AG08396 (cell line): Measurements from ENCODE around the gene BCL2L13.
"Not testable (repeated sequence)": the region's sequence is repeated elsewhere in the genome, so short reads cannot be mapped to it uniquely, and the experiment has no call there.

ENCODE experiments used
- DNase-seq: peaks from one replicate; pipeline ENCODE4 v3.0.0; 2012; ENCODE audit warnings: low spot score, mixed read lengths

BCL2L13 gene

GRCh38 chr22:17764036-17764435 is 125.5 kb downstream of the BCL2L13 start:
- no peak for DNase-seq

GRCh38 chr22:17764852-17765251 is 126.3 kb downstream of the BCL2L13 start:
- DNase-seq: not testable (repeated sequence)

GRCh38 chr22:17767233-17768065 is 128.9 kb downstream of the BCL2L13 start:
- DNase-seq: no peak

GRCh38 chr22:17769013-17769715 is 130.6 kb downstream of the BCL2L13 start:
- no peak for DNase-seq

GRCh38 chr22:17769716-17770082 is 131.1 kb downstream of the BCL2L13 start:
- DNase-seq: no peak

GRCh38 chr22:17770180-17771077 is 131.9 kb downstream of the BCL2L13 start:
- no peak for DNase-seq

GRCh38 chr22:17772249-17772957 is 133.8 kb downstream of the BCL2L13 start:
- DNase-seq: no peak

GRCh38 chr22:17772958-17773605 is 134.5 kb downstream of the BCL2L13 start:
- peak; percentile 65 for DNase-seq

- DNase-seq: peak; percentile 75
Observed at GRCh38 chr22:17773606-17774205, 135.1 kb downstream of the BCL2L13 start.

GRCh38 chr22:17774206-17774925 is 135.8 kb downstream of the BCL2L13 start, which contains the start of gene BID:
Gene BID, minus strand, starts transcription at chr22:17774469. Its CDS starts 24,353 bp downstream, at chr22:17750116.
- DNase-seq: peak; percentile 78

GRCh38 chr22:17774926-17775685 is 136.5 kb downstream of the BCL2L13 start:
- DNase-seq: no peak

- no peak for DNase-seq
Observed at GRCh38 chr22:17775781-17776465, 137.4 kb downstream of the BCL2L13 start.

- DNase-seq: no peak
Observed at GRCh38 chr22:17777005-17777716, 138.6 kb downstream of the BCL2L13 start.

GRCh38 chr22:17777717-17778044 is 139.1 kb downstream of the BCL2L13 start:
- no peak for DNase-seq

GRCh38 chr22:17778412-17778976 is 139.9 kb downstream of the BCL2L13 start:
- no peak for DNase-seq

- no peak for DNase-seq
Observed at GRCh38 chr22:17779286-17780115, 140.9 kb downstream of the BCL2L13 start.
